ENCODE results near the gene TMOD1. TPM values are rescaled to one million over a fixed set of nuclear protein-coding genes. Genes with fewer than 3 reads are reported as not detected.

The TMOD1 gene
- total RNA-seq, 4 donors from 2014 or later, result 9.2 to 20.7 (median 13.6) TPM

DNA sequence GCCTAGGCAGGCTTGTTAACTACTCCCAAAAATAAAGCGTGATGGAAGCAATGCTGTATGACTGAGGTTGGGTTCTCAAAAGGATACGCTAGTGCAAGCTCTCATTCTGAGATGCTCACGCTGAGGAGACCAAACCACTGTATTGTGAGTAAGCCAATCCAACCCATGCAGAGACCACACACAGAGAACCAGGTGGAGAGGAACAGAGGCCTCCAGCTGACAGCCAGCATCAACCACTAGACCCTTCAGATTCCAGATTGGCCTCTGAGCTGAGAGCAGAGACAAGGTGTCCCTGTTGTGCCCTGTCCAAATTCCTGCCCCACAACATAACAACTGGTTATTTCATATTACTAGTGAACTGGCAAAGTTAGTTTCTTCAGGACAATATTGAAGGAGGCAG, 127.2 kb downstream of the TMOD1 start:
- TF ChIP-seq, protein P1, sequence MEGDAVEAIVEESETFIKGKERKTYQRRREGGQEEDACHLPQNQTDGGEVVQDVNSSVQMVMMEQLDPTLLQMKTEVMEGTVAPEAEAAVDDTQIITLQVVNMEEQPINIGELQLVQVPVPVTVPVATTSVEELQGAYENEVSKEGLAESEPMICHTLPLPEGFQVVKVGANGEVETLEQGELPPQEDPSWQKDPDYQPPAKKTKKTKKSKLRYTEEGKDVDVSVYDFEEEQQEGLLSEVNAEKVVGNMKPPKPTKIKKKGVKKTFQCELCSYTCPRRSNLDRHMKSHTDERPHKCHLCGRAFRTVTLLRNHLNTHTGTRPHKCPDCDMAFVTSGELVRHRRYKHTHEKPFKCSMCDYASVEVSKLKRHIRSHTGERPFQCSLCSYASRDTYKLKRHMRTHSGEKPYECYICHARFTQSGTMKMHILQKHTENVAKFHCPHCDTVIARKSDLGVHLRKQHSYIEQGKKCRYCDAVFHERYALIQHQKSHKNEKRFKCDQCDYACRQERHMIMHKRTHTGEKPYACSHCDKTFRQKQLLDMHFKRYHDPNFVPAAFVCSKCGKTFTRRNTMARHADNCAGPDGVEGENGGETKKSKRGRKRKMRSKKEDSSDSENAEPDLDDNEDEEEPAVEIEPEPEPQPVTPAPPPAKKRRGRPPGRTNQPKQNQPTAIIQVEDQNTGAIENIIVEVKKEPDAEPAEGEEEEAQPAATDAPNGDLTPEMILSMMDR (IDR thresholded peaks at IDR 0.05; ENCODE audit: low read depth), result no peak

- TF ChIP-seq, protein P1 (IDR thresholded peaks at IDR 0.05; ENCODE audit: low read depth), result no peak
Measured at GRCh38 chr9:97629156-97629555, 127.7 kb downstream of the TMOD1 start.

DNA sequence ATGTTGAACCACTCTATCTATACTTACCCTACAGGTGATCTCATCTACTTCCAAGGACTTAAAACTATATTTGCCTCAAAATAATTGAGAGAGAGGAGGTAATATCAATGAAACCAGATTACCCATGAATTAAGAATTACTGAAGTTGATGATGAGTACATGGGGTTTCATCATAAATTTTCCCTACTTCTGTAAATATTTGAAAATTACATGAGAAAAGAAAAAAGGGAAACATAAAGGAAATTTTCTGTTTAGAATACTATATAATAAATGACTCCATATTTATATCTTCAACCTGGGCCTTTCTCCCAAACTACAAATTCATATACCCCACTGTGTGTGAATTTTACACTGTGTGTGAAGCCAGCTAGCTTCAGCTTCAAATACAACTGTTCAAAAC, 129.1 kb downstream of the TMOD1 start:
- TF ChIP-seq, protein P1 (IDR thresholded peaks at IDR 0.05; ENCODE audit: low read depth), result no peak

- TF ChIP-seq, protein P1 (IDR thresholded peaks at IDR 0.05; ENCODE audit: low read depth), result no peak
Measured at GRCh38 chr9:97632248-97632984, 130.9 kb downstream of the TMOD1 start.

DNA sequence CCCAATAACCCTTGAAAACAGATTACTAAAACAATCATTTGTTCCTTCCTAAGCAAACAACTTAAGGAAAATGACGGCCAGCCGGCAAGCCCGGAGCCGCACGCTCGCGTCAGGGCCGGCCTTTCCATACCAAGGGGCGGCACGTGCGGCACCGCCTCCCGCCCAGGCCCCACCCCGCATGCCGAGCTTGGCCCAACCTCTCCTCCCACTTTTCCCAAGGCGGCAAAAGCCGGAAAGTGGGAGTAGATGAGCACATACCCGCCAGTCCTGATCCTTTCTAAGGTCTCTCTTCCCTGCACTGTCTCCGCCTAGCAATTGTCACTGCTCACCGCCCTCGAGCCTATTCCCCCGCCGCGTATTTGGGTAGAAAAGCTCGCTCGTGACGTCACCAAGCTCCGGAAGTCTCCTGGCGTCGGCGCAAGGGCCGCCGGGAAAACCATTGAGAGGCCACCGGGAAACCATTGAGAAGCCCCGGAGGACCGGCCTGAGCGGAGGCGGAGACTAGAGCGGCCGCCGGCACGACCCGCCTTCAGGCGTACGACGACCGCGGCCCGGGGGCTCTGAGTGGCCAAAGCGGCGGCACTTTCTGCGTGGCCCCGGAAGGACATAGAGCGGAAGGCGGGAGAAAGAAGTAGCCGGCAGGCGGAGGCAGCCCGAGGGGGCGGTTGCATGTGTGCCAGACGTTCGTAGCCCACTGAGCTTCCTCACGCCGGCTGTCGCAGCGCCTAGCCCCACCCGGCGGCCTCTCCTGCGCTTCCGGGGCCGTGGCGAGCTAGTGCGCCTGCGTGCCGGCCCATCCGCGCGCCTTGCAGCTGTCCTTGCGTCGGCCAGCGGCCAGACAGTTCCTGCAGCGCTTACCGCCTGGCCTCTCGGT, 131.8 kb downstream of the TMOD1 start, which contains the start of the genes NCBP1 and TSTD2:
Gene NCBP1 (plus strand): TSS at position 837 of the 874 bp plus-strand sequence. CDS start 61 bp downstream, outside the sequence.
Gene TSTD2 (minus strand): TSS at position 384 of the 874 bp plus-strand sequence. CDS start 5,806 bp downstream, outside the sequence.
- TF ChIP-seq, protein P1 (IDR thresholded peaks at IDR 0.05; ENCODE audit: low read depth), result no peak

DNA sequence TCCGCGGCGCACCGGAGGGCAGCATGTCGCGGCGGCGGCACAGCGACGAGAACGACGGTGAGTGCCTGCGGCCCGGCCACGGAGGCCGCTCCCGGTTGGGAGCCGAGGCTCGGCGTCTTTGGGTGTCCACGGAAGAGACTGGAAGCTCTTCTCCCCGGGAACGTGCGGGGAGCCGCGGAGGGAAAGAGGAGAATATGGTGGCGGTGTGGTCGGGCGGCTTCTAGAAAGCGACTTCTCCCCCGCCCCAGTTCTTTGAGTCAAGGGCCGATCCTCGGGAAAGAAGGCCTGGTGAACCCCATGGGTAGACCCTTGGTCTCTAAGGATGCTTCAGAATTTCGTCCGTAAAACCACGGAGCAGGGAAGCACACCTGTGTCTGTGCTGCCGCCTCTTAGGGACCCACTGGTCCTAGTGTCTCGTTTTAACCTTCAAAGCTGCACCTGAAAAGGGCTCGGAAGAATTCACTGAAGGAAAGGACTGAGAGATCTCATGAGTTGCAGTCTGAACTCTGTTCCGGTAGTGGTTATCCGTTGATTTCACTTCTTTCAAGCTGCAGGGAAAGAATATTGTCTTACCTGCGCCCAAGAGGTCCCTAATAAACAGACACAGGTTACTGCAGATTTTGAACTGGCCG, 132.5 kb downstream of the TMOD1 start:
- TF ChIP-seq, protein P1 (IDR thresholded peaks at IDR 0.05; ENCODE audit: low read depth), result no peak

Measured in subcutaneous adipose tissue (tissue), 4 donors.